Hepatocyte (in vitro differentiated cells): ENCODE measurements around the gene ALG3.
A peak's percentile ranks its signal among the peaks of the same experiment; 100 is the strongest.

Experiments
- CTCF ChIP-seq: fragments of 200-600 bp; sonication (generic); IDR thresholded peaks from 2 replicates; pipeline ENCODE4 v1.5.1; 2016; ENCODE audit warnings: antibody characterized with exemption, mild to moderate bottlenecking; ENCODE audit not compliant: poor library complexity
- EZH2 ChIP-seq: fragments of 200-600 bp; sonication (generic); IDR thresholded peaks from 2 replicates; pipeline ENCODE4 v1.6.1; 2016; ENCODE audit warnings: antibody characterized with exemption, mild to moderate bottlenecking, borderline replicate concordance
- EZH2phosphoT487 ChIP-seq: fragments of 200-600 bp; sonication (generic); IDR thresholded peaks from one replicate; pipeline ENCODE4 v1.6.1; 2018; ENCODE audit warnings: antibody characterized with exemption, mild to moderate bottlenecking, low read depth, moderate library complexity; ENCODE audit not compliant: unreplicated experiment, severe bottlenecking

- no peak for TF ChIP-seq CTCF
- TF ChIP-seq EZH2, result no peak
- peak; percentile 31 for TF ChIP-seq EZH2phosphoT487
Measured at GRCh38 chr3:184262764-184263179, 14.0 kb upstream of the ALG3 start.
